Measurements from ENCODE around the gene GIMAP5.

DNA sequence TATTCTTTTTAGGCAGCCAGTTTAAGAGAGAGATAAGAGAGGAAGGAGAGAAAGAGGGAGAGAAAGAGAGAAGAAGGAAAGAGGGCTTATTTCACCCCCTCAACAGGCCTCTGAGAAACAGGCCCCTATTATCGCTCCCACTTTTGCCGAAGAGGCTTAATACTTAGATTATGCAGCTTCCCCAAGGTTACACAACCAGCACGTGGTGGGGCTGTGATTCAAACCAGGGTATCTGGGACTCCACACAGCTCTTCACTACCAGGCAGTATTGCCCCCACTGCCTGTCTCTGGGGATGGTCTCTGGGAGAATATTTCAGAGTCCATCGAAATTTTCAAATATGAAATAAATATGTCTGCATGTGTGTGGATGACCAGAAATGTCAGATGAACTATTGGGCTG, 17.8 kb upstream of the GIMAP5 start:
- TF ChIP-seq ZNF274 (IDR thresholded peaks at IDR 0.05; ENCODE audit: low read depth, low read length) (no peak), YY1 (IDR thresholded peaks at IDR 0.05; ENCODE audit: insufficient read depth, insufficient read length) (no peak)

Measured in NT2/D1 (cell line).